Raji (cell line): ENCODE measurements around the gene PLXNB3.

Source experiments
- POLR2A ChIP-seq: IDR thresholded peaks from 2 replicates; pipeline ENCODE4 v1.6.1; 2011; ENCODE audit warnings: low read depth, low read length, control low read depth; ENCODE audit not compliant: insufficient read depth

PLXNB3 gene

GRCh38 chrX:153794018-153794896 lies 30.2 kb downstream of the PLXNB3 start, which contains the start of the genes IDH3G and SSR4:
IDH3G (minus strand) TSS chrX:153794375; CDS start chrX:153794326, 49 bp downstream.
SSR4 (plus strand) TSS chrX:153794668; CDS start chrX:153794688, 20 bp downstream.
- TF ChIP-seq POLR2A: peak; percentile 61

DNA sequence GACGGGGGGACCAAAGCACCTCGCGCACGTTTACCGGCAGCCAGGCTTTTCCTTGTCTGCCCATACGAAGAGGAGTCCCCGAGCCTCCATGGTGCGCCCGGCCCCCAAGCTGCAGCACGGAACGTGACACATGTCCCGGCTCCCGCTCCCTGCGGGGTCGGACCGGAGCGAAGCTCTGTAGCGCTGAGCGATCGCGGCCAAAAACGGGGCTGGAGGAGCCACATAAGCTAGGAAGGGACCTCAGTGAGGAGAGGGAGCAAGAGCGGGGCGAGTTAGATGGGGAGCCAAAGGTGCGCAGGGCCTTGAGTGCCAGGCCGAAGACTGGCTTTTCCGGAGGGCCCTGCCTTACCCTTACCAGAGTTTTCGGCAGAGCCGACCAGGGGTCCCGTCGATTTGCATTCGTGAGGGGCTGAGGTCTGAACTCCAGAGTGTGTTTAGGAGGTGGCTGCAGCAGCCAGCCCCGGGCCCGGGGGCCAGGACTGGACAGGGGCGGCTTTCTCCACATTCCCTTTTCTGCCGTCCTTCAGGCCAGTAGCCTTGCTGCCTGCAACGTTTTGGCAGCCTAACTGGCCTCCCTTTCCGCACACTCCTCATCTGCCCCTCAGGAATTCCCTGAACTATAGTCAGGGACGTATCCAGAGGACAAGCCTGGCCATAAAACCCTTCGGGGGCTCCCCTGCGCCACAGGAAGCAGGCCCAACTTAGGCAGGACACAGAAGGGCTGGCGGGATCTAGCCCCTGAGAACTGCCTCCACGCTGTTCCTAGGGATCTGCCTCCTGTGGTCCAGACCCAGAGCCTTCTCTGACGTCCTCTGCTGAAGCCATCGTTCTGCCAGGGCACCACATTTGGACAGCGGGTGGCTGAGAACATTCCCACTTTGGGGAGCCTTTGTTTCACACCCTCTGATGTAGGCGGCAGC lies 31.1 kb downstream of the PLXNB3 start:
- no peak for TF ChIP-seq POLR2A

GRCh38 chrX:153797415-153798015 lies 33.5 kb downstream of the PLXNB3 start:
- no peak for TF ChIP-seq POLR2A

DNA sequence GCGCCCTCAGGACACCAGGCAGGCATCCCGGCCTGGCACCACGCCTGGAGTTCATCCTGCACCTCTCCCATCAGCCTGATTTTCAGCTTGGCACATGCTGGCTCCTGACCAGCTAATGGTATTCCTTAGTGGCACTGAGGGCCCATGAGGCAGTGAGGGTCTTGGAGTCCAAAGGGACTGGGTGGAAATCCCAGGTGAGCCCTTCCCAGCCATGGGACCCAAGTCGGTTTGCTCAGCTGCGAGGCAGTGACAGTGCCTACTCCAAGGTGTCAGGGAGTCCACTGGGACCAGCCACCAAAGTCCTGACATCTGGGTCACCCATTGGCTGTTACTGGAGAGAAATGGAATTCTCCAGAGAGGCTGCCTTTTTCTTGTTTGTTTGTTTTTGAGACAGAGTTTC lies 35.3 kb downstream of the PLXNB3 start:
- TF ChIP-seq POLR2A: no peak

- no peak for TF ChIP-seq POLR2A
These were observed 36.2 kb downstream of the PLXNB3 start for GRCh38 chrX:153800177-153800722.

DNA sequence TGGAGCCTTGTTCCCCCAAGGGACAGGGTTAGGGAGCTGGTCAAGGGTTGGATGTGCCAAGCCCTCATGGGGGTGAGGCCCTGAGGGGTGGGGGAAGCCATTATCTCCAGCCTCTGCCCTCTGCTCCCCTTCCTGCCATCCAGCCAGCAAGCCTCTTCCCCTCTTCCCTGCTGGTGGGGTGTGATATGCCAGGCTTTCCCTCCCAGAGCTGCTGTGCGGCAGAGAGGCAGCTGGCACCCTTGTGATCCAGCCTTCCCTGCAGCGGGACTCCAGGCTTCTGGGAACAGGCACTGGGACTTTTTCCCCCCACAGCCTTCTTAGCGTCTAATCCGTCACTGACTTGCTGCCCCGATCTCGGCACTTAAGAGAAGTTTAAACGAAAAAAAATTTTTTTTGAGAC lies 36.7 kb downstream of the PLXNB3 start:
- no peak; the same call in 1 of the 2 replicates for TF ChIP-seq POLR2A

- TF ChIP-seq POLR2A: no peak
These were observed 37.6 kb downstream of the PLXNB3 start for GRCh38 chrX:153801669-153802068.

- no peak for TF ChIP-seq POLR2A
These were observed 38.5 kb downstream of the PLXNB3 start for GRCh38 chrX:153802513-153803045.

DNA sequence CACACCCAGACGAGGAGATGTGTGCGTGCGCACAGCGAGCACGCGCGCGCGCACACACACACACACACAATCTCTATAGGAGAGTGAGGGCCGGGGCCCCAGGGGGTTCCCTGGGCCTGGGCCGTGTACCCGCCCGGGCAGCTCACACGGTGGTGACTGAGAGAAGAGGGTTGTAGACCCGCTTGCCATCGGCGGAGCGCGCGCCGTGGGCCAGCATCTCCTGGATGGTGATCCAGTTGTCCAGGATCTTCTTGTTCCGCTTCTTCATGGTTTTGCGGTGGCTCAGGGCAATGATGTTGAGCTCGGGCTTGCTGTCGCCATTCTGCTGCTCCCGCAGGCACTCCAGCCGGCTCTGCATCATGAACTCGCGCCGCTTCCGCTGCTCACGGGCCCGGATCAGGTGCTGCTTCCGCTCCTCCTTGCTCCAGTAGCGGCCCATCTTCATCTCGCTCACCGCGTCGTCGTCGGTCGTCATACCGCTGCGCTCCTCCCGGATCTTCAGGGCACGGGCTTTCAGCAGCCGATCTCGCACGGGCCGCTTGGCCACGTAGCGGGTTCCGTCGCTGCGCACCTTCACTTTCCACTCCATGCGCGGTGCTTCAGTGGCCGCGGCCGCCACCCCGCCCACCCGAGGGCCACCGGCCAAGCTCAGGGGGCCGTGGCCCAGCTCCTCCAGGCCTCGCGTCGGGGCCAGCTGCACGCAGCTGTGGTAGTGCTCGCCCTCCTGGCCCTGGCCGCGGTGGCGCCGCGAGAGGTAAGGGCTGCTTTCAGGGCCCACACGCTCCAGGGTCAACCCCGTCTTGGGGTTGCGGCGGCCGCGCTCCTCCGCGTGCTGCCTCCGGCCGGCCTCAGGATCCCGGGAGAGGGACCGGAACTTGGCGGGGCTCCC lies 39.4 kb downstream of the PLXNB3 start:
- TF ChIP-seq POLR2A: no peak

DNA sequence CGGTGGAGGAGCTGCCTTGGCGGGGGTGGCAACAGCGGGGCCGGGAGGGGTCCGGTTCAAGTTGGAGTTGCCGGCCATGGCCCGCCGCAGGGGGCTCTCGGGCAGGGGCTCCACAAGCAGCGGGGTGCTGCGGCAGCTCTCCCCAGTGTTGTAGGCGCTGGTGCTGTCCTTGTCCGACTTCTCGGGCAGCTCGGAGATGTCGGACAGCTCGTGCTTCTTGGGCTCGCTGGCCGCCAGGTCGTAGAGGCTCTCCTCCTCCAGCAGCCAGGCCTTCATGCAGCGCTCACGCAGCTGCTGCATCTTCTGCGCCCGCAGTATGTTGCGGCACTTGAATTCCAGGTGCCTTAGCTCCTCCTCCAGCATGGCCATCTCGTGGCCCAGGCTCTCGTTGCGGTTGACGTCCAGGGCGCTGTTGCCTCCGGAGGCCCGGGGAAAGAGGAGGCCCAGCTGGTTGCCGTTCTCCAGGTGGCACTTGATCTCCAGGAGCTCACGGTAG lies 40.1 kb downstream of the PLXNB3 start:
- no peak for TF ChIP-seq POLR2A

- no peak for TF ChIP-seq POLR2A
These were observed 40.6 kb downstream of the PLXNB3 start for GRCh38 chrX:153804621-153805020.

DNA sequence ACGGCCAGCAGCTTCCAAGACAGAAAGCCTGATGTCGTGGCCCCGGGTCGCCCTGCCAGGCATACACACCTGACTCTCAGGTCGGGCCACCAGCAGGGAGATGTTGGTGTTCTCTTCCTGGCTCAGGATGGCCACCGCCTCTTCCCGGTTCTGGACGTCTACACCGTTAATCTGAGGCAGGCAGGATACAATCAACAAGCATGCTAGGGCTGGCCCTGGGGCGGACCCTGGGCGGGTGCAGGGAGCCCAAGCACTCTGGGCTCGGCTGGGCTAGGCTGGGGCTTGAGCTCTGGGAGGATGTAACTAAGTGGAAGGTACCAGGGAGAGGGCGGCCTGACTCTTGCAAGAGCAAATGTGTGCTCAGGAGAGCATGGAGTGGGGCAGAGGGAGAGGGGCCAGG lies 41.4 kb downstream of the PLXNB3 start:
- TF ChIP-seq POLR2A: no peak

DNA sequence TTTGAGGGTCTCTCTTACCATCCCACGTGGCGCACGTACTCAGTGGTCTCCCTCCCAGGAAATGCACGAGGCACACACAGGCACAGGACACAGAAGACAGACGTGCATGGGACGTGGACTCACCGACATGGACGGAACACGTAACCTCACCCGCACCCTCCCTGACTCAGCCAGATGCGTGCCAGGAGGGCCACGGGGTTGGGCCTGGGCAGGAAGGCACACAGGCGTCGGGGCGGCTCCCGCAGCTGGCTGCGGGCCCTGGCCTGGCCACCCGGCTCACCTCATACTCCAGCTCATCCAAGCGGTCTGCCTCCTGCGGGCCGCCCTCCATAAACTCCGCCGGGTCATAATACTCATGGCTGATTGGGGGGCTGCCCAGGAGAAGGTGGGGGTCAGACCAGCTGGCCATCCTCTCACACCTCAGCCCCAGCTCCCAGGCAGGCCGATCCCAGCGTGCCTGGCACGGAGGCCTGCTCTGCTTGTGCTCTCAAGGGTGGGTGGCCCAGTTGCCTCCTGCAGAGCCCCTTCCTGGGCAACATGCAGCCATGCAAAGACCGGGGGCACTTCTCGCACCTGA lies 43.0 kb downstream of the PLXNB3 start:
- TF ChIP-seq POLR2A: no peak
